ENCODE data around the gene CASP6. TPM values are rescaled to one million over a fixed set of nuclear protein-coding genes. Genes with fewer than 3 reads are reported as not detected.
A peak's percentile ranks its signal among the peaks of the same experiment; 100 is the strongest.

CASP6 gene
- total RNA-seq, 2 experiments from 2014 or later, result 5.4 to 5.5 TPM

DNA sequence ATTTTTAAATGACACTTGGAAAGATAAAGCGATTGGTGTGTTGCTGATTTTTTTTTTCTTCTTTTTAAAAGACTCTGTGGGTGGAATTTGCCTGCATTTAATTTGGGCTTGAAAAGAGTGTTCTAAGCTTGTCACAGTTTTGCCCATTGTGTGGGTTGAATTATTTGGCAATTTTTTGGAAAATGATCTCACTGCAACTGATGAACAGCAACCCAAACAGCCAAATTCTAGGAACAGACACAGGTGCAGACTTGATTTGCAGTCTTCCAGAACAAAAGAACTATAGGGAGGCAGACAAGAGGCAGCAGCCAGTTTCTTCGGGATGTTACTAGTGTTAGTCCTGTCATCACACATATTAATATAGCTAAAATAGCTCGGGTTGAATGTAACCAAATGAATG, 40.5 kb downstream of the CASP6 start:
- Histone ChIP-seq H3K27me3 (ENCODE audit: control insufficient read depth in 1 of 2, insufficient read depth in 2 of 2, low read length in 2 of 2) (no peaks in the 10 kb centered on the region), H3K36me3 (ENCODE audit: insufficient read depth, low read length) (peaks cover 37% of the 10 kb centered on the region), H3K4me3 (ENCODE audit: low read length) (no peak overlapping the region), H3K4me1 (ENCODE audit: insufficient read depth, low read length) (peaks cover 18% of the 10 kb centered on the region), H3K9me3 (ENCODE audit: control insufficient read depth in 1 of 2, insufficient read depth in 1 of 2, low read length in 2 of 2) (no peaks in the 10 kb centered on the region), H3K27ac (ENCODE audit: low read depth in 1 of 2, low read length in 2 of 2) (no peak overlapping the region)
- TF ChIP-seq, protein P1, sequence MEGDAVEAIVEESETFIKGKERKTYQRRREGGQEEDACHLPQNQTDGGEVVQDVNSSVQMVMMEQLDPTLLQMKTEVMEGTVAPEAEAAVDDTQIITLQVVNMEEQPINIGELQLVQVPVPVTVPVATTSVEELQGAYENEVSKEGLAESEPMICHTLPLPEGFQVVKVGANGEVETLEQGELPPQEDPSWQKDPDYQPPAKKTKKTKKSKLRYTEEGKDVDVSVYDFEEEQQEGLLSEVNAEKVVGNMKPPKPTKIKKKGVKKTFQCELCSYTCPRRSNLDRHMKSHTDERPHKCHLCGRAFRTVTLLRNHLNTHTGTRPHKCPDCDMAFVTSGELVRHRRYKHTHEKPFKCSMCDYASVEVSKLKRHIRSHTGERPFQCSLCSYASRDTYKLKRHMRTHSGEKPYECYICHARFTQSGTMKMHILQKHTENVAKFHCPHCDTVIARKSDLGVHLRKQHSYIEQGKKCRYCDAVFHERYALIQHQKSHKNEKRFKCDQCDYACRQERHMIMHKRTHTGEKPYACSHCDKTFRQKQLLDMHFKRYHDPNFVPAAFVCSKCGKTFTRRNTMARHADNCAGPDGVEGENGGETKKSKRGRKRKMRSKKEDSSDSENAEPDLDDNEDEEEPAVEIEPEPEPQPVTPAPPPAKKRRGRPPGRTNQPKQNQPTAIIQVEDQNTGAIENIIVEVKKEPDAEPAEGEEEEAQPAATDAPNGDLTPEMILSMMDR (IDR thresholded peaks at IDR 0.05), result no peak
- no peaks in the 10 kb centered on the region for H3K9me3 Mint-ChIP-seq
- no peaks in the 10 kb centered on the region for H3K27me3 Mint-ChIP-seq
- H3K4me1 Mint-ChIP-seq (ENCODE audit: low read depth), result peaks cover 67% of the 10 kb centered on the region
- H3K36me3 Mint-ChIP-seq (ENCODE audit: low read depth), result peaks cover 78% of the 10 kb centered on the region
- H3K4me3 Mint-ChIP-seq, result no peak overlapping the region
- no peak for ATAC-seq (ENCODE audit: poor library complexity)
- ChIA-PET POLR2A (interaction anchor here (1.1 kb wide), 1 partner anchor 14 kb away, joined by 6 read pairs; no protein-coding TSS in a partner anchor), CTCF (interaction anchor here (0.7 to 1.0 kb wide), 2 partner anchors 153 to 229 kb away, joined by 3 read pairs; partner anchors contain the start of gene SEC24B)
- no peak for DNase-seq
- H3K27ac Mint-ChIP-seq, result peak overlapping the region; percentile 10
- intact Hi-C loops (cut with DNase I, micrococcal nuclease), result no loop called here

DNA sequence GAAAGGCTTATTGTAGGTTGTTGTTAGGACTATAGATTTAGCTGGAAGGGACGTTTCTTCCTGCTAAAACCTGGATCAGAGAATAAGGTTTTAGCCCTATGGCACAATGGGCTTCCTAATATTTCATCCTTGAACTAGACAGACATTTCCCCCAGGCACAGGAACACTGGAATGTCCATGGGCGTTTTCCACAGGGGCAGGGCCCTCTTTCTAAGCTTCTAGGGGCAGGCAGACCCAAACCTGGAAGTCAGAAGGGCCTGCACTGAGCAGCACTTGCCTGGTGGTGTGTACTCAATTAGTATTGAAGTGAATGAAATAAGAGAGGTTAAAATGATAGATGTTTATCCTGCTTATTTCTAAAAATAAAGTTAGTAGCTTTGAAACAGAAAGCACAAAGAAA, 41.1 kb downstream of the CASP6 start:
- H3K36me3 ChIP-seq (ENCODE audit: insufficient read depth, low read length), result peaks cover 37% of the 10 kb centered on the region
- ATAC-seq (ENCODE audit: poor library complexity) (no peak), DNase-seq (no peak)
- H3K4me3 ChIP-seq (ENCODE audit: low read length), result no peak overlapping the region
- Mint-ChIP-seq H3K36me3 (ENCODE audit: low read depth) (peaks cover 81% of the 10 kb centered on the region), H3K27ac (peak overlapping the region; percentile 10), H3K4me1 (ENCODE audit: low read depth) (peaks cover 67% of the 10 kb centered on the region), H3K4me3 (no peak overlapping the region), H3K9me3 (no peaks in the 10 kb centered on the region), H3K27me3 (no peaks in the 10 kb centered on the region)
- ChIA-PET POLR2A (interaction anchor here (1.0 kb wide), 1 partner anchor 14 kb away, joined by 3 read pairs; no protein-coding TSS in a partner anchor), CTCF (interaction anchor here (0.6 to 1.0 kb wide), 5 partner anchors 26 to 229 kb away, joined by 3 to 4 read pairs (median 3); partner anchors contain the start of genes MCUB and SEC24B)
- no peaks in the 10 kb centered on the region for H3K27me3 ChIP-seq (ENCODE audit: control insufficient read depth in 1 of 2, insufficient read depth in 2 of 2, low read length in 2 of 2)
- peaks cover 22% of the 10 kb centered on the region for H3K4me1 ChIP-seq (ENCODE audit: insufficient read depth, low read length)
- no peaks in the 10 kb centered on the region for H3K9me3 ChIP-seq (ENCODE audit: control insufficient read depth in 1 of 2, insufficient read depth in 1 of 2, low read length in 2 of 2)
- intact Hi-C loops (cut with DNase I, micrococcal nuclease), result no loop called here
- H3K27ac ChIP-seq (ENCODE audit: low read depth in 1 of 2, low read length in 2 of 2), result no peak overlapping the region
- TF ChIP-seq, protein P1 (IDR thresholded peaks at IDR 0.05), result no peak

DNA sequence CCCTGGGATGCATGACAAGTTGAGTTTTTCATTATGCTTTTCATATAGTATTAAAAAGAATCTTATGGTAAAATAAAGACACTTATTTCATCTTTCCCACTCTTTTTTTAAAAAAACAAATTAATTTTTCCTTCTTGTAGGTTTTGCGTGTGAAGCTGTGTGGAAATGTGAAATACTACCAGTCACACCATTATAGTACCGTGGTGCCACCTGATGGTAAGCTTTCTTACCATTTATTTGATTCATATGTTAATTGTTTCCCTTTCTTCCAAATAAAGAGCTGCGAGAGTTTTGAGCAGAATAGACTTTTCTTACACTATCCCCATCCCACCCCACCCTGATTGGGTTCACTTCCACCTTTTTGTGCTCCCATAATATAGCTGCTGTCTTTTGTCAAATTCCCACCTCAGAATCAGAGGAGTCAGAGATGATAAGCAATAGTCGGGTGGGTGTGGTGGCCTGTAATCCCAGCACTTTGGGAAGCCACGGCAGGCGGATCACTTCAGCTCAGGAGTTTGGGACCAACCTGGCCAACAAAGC, 44.3 kb downstream of the CASP6 start:
- no peaks in the 10 kb centered on the region for H3K9me3 Mint-ChIP-seq
- H3K4me3 ChIP-seq (ENCODE audit: low read length), result no peak overlapping the region
- no peak overlapping the region for H3K27ac ChIP-seq (ENCODE audit: low read depth in 1 of 2, low read length in 2 of 2)
- H3K36me3 Mint-ChIP-seq (ENCODE audit: low read depth), result peaks cover 71% of the 10 kb centered on the region
- no peak overlapping the region for H3K4me3 Mint-ChIP-seq
- H3K27me3 ChIP-seq (ENCODE audit: control insufficient read depth in 1 of 2, insufficient read depth in 2 of 2, low read length in 2 of 2), result no peaks in the 10 kb centered on the region
- DNase-seq, result peak in 5 of 14 experiments; percentile 22 to 59 (median 45)
- ChIA-PET POLR2A (interaction anchor here (0.7 to 2.9 kb wide), 8 partner anchors 10 to 226 kb away, joined by 3 to 29 read pairs (median 4); partner anchors contain the start of genes MCUB and SEC24B), CTCF (interaction anchor here (0.5 to 1.4 kb wide), 11 partner anchors 9 to 233 kb away, joined by 3 to 4 read pairs (median 3); no protein-coding TSS in a partner anchor)
- peak; percentile 78 for ATAC-seq (ENCODE audit: poor library complexity)
- H3K4me1 ChIP-seq (ENCODE audit: insufficient read depth, low read length), result peaks cover 37% of the 10 kb centered on the region
- H3K9me3 ChIP-seq (ENCODE audit: control insufficient read depth in 1 of 2, insufficient read depth in 1 of 2, low read length in 2 of 2), result no peaks in the 10 kb centered on the region
- TF ChIP-seq, protein P1 (IDR thresholded peaks at IDR 0.05), result peak; percentile 61
- peaks cover 25% of the 10 kb centered on the region for H3K36me3 ChIP-seq (ENCODE audit: insufficient read depth, low read length)
- H3K27ac Mint-ChIP-seq, result no peak overlapping the region
- intact Hi-C loops (cut with DNase I, micrococcal nuclease), result loop anchor here (1.0 to 5.0 kb wide), 4 partner anchors 37 to 232 kb away; partner anchors contain the start of genes SEC24B (in 2 of the 2) and MCUB (in 1 of the 2)
- H3K27me3 Mint-ChIP-seq, result no peaks in the 10 kb centered on the region
- peaks cover 64% of the 10 kb centered on the region for H3K4me1 Mint-ChIP-seq (ENCODE audit: low read depth)

Measured in CD4-positive, alpha-beta T cell (primary cell).